ENCODE results near the gene EMC6. TPM values are rescaled to one million over a fixed set of nuclear protein-coding genes. Genes with fewer than 3 reads are reported as not detected.

EMC6 gene
- total and polyA plus RNA-seq, 12 donors: 46.0 to 203 (median 54.6) TPM

DNA sequence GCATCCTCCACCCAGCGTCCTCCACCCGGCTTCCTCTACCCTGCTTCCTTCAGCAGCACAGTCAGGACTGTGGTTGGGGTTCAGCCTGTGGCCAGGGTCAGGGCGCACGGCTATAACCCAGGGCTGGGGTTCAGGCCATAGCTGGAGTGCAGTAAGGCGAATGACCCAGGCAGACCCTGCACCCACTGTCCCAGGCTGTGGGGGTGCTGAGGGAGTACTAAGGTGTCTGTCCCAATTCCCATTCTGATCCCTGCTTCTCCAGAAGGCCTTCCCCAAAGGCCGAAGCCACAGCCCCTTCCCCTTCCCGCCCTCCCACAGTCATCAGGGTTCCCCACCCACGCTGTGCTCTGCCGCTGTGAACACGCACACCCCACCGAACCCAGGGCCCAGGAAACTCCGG, 12.4 kb downstream of the EMC6 start:
- Histone ChIP-seq H3K27me3 (peaks cover 0 to 25% (median 18%) of the 10 kb centered on the region in 7 donors), H3K27ac (no peak overlapping the region), H3K9me3 (no peaks in the 10 kb centered on the region), H3K4me3 (no peak overlapping the region), H3K36me3 (peaks cover 0 to 8% (median 0%) of the 10 kb centered on the region in 9 donors), H3K4me1 (peaks cover 0 to 11% (median 0%) of the 10 kb centered on the region in 9 donors)
- intact Hi-C loops (cut with DNase I): loop anchor here in 1 of 10 donors (5.0 kb wide), 1 partner anchor 56 kb away; no protein-coding TSS in a partner anchor
- DNase-seq: no peak
- ATAC-seq: no peak
- TF ChIP-seq, protein P1, sequence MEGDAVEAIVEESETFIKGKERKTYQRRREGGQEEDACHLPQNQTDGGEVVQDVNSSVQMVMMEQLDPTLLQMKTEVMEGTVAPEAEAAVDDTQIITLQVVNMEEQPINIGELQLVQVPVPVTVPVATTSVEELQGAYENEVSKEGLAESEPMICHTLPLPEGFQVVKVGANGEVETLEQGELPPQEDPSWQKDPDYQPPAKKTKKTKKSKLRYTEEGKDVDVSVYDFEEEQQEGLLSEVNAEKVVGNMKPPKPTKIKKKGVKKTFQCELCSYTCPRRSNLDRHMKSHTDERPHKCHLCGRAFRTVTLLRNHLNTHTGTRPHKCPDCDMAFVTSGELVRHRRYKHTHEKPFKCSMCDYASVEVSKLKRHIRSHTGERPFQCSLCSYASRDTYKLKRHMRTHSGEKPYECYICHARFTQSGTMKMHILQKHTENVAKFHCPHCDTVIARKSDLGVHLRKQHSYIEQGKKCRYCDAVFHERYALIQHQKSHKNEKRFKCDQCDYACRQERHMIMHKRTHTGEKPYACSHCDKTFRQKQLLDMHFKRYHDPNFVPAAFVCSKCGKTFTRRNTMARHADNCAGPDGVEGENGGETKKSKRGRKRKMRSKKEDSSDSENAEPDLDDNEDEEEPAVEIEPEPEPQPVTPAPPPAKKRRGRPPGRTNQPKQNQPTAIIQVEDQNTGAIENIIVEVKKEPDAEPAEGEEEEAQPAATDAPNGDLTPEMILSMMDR (IDR thresholded peaks at IDR 0.05): no peak
- 83 to 85% methylated on average over 12 of the region's 12 CpGs for WGBS, 2 donors

DNA sequence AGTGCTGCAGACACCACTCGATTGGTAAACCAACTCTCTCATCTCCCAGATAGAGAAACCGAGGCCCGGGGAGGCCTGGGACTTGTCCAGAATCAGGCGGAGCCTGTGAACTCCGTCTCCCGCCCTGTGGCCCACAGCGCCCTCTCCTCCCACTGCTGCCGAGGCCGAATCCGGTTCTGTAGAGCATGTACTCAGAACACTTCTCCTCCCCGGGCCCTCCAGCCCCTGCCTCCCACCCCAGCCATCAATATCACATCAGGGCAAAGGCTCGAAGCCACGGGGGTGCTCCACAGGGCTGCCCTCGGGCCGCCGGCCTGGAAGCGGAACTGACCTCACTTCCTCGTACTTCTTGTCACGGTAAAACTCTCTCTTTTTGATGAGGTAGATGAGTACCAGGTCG, 13.0 kb downstream of the EMC6 start:
- TF ChIP-seq, protein P1 (IDR thresholded peaks at IDR 0.05): no peak
- no peak for ATAC-seq
- Histone ChIP-seq H3K9me3 (no peaks in the 10 kb centered on the region), H3K4me3 (no peak overlapping the region), H3K36me3 (peaks cover 0 to 8% (median 0%) of the 10 kb centered on the region in 9 donors), H3K27me3 (peaks cover 0 to 25% (median 18%) of the 10 kb centered on the region in 7 donors), H3K4me1 (peaks cover 0 to 11% (median 0%) of the 10 kb centered on the region in 9 donors), H3K27ac (no peak overlapping the region)
- intact Hi-C loops (cut with DNase I): loop anchor here in 1 of 10 donors (5.0 kb wide), 1 partner anchor 56 kb away; no protein-coding TSS in a partner anchor
- 75% methylated on average over 20 of the region's 20 CpGs for WGBS, 2 donors
- no peak for DNase-seq

DNA sequence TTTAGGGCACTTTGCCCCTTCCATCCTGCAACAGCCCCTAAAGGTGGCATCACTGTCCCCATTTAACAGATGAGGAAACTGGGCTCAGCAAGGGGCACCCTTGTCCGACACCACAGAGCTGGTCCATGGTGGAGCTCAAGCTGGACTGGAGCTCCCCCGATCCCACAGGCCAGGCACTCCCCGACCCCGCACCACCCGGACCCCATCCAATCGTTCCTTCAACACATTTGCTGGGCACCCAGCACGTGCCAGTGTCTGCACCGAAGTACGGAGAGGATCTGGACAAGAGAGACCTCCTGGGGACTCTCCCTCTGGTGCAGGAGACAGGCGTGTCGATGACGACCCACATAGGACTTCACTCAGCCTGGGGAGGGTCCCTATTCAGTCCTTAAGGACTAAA, 13.4 kb downstream of the EMC6 start:
- H3K27ac ChIP-seq: no peak overlapping the region
- TF ChIP-seq, protein P1 (IDR thresholded peaks at IDR 0.05): no peak
- peaks cover 0 to 8% (median 0%) of the 10 kb centered on the region in 9 donors for H3K36me3 ChIP-seq
- WGBS, 2 donors: 88 to 89% methylated on average over 12 of the region's 12 CpGs
- no peak for ATAC-seq
- no peak overlapping the region for H3K4me3 ChIP-seq
- H3K9me3 ChIP-seq: no peaks in the 10 kb centered on the region
- peaks cover 0 to 25% (median 18%) of the 10 kb centered on the region in 7 donors for H3K27me3 ChIP-seq
- intact Hi-C loops (cut with DNase I): loop anchor here in 1 of 10 donors (5.0 kb wide), 1 partner anchor 55 kb away; no protein-coding TSS in a partner anchor
- DNase-seq: no peak
- peaks cover 0 to 11% (median 0%) of the 10 kb centered on the region in 9 donors for H3K4me1 ChIP-seq

DNA sequence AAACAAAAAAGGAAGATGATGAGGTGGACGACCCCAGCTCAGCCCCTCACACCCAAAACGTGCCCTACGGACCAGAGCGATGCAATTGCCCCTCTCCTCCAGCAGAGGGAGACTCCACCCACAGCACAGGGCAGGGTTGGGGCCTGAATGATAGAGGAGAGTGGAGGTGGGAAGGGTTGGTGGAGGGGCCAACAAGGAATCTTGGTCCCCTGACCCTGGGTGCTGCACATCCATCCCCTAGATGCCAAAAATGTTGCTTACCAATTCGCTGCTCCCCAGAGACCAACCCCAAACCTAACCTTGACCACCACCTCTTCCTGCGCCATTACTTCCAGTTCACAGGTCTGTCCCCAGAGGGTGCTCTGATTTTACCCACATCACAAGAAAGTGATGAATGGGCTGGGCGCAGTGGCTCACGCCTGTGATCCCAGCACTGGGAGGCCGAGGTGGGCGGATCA, 14.5 kb downstream of the EMC6 start:
- WGBS, 2 donors: 33 to 34% methylated on average over 10 of the region's 10 CpGs
- peaks cover 0 to 27% (median 18%) of the 10 kb centered on the region in 7 donors for H3K27me3 ChIP-seq
- peak; percentile 55 to 78 (median 70) for ATAC-seq
- TF ChIP-seq, protein P1 (IDR thresholded peaks at IDR 0.05): peak; percentile 73 to 96 (median 85)
- no peak overlapping the region for H3K27ac ChIP-seq
- no peak overlapping the region for H3K4me3 ChIP-seq
- H3K4me1 ChIP-seq: peaks cover 0 to 11% (median 0%) of the 10 kb centered on the region in 9 donors
- intact Hi-C loops (cut with DNase I): loop anchor here in 1 of 10 donors (5.0 kb wide), 1 partner anchor 54 kb away; no protein-coding TSS in a partner anchor
- H3K36me3 ChIP-seq: peaks cover 0 to 8% (median 0%) of the 10 kb centered on the region in 9 donors
- H3K9me3 ChIP-seq: no peaks in the 10 kb centered on the region
- no peak for DNase-seq

All from heart right ventricle (tissue), 16 donors.